ENCODE results near the gene ECHS1.
A peak's percentile ranks its signal among the peaks of the same experiment; 100 is the strongest.

The ECHS1 gene

GRCh38 chr10:133366751-133367150 lies 6.4 kb downstream of the ECHS1 start:
- H3K4me1 ChIP-seq (ENCODE audit: control insufficient read depth in 2 of 2, insufficient read depth in 2 of 2, low read length in 2 of 2): peaks cover 7 to 15% of the 10 kb centered on the region in 2 donors
- H3K27me3 ChIP-seq (ENCODE audit: control insufficient read depth in 2 of 2, insufficient read depth in 2 of 2, low read length in 2 of 2): no peaks in the 10 kb centered on the region
- peaks cover 47 to 64% of the 10 kb centered on the region in 2 donors for H3K36me3 ChIP-seq (ENCODE audit: control insufficient read depth in 2 of 2, insufficient read depth in 2 of 2, low read length in 2 of 2)
- H3K9ac ChIP-seq (ENCODE audit: low read depth in 1 of 2, low read length in 2 of 2): no peak overlapping the region
- H3K27ac ChIP-seq (ENCODE audit: low read depth in 2 of 2, low read length in 2 of 2): no peak overlapping the region
- no peaks in the 10 kb centered on the region for H3K9me3 ChIP-seq (ENCODE audit: control insufficient read depth in 2 of 2, low read length in 2 of 2)
- no peak overlapping the region for H3K4me3 ChIP-seq (ENCODE audit: low read length in 2 of 2)

- Histone ChIP-seq H3K27ac (ENCODE audit: low read depth in 2 of 2, low read length in 2 of 2) (no peak overlapping the region), H3K4me1 (ENCODE audit: control insufficient read depth in 2 of 2, insufficient read depth in 2 of 2, low read length in 2 of 2) (peaks cover 7 to 15% of the 10 kb centered on the region in 2 donors), H3K36me3 (ENCODE audit: control insufficient read depth in 2 of 2, insufficient read depth in 2 of 2, low read length in 2 of 2) (peaks cover 44 to 64% of the 10 kb centered on the region in 2 donors), H3K4me3 (ENCODE audit: low read length in 2 of 2) (no peak overlapping the region), H3K9ac (ENCODE audit: low read depth in 1 of 2, low read length in 2 of 2) (no peak overlapping the region), H3K27me3 (ENCODE audit: control insufficient read depth in 2 of 2, insufficient read depth in 2 of 2, low read length in 2 of 2) (no peaks in the 10 kb centered on the region), H3K9me3 (ENCODE audit: control insufficient read depth in 2 of 2, low read length in 2 of 2) (no peaks in the 10 kb centered on the region)
Observed at GRCh38 chr10:133366130-133366478, 7.0 kb downstream of the ECHS1 start.

DNA sequence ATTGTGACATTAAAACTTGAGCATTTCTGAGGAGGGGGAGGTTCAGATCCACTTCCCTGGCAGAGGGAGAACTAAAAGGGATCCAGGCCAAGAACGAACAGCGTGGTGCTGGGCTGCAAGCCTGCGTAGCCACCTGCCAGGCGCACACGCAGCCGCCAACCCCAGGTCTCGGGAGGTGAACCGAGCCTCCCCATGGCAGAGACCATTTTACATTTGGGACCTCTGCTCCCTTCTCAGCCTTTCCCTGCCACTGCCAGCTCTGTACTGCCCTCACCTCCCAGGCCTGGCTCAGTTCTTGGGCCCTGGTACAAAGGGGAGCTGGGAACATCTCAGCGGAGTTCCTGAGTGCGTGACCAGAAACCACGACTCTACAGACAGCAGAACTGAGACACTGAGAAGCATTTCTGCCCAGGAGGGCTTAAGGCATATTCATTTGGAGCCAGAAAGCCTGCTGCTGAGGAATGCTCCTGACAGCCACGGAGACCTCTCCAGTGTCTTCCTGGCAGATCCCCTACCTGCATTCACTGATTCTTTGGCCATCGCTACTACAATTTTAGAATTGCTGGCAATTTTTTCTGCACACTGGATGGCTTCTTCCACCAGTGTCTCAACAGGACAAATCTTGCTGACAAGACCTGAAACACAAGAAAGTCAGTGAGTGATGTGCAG lies 7.6 kb downstream of the ECHS1 start:
- Histone ChIP-seq H3K9me3 (ENCODE audit: control insufficient read depth in 2 of 2, low read length in 2 of 2) (no peaks in the 10 kb centered on the region), H3K36me3 (ENCODE audit: control insufficient read depth in 2 of 2, insufficient read depth in 2 of 2, low read length in 2 of 2) (peaks cover 44 to 64% of the 10 kb centered on the region in 2 donors), H3K27me3 (ENCODE audit: control insufficient read depth in 2 of 2, insufficient read depth in 2 of 2, low read length in 2 of 2) (no peaks in the 10 kb centered on the region), H3K4me1 (ENCODE audit: control insufficient read depth in 2 of 2, insufficient read depth in 2 of 2, low read length in 2 of 2) (peaks cover 10 to 20% of the 10 kb centered on the region in 2 donors), H3K4me3 (ENCODE audit: low read length in 2 of 2) (no peak overlapping the region), H3K9ac (ENCODE audit: low read depth in 1 of 2, low read length in 2 of 2) (no peak overlapping the region), H3K27ac (ENCODE audit: low read depth in 2 of 2, low read length in 2 of 2) (peak overlapping the region in 1 of 2 donors; percentile 67)

- no peaks in the 10 kb centered on the region for H3K9me3 ChIP-seq (ENCODE audit: control insufficient read depth in 2 of 2, low read length in 2 of 2)
- peak overlapping the region; percentile 4 to 67 for H3K27ac ChIP-seq (ENCODE audit: low read depth in 2 of 2, low read length in 2 of 2)
- H3K4me1 ChIP-seq (ENCODE audit: control insufficient read depth in 2 of 2, insufficient read depth in 2 of 2, low read length in 2 of 2): peaks cover 17 to 27% of the 10 kb centered on the region in 2 donors
- H3K4me3 ChIP-seq (ENCODE audit: low read length in 2 of 2): no peak overlapping the region
- H3K36me3 ChIP-seq (ENCODE audit: control insufficient read depth in 2 of 2, insufficient read depth in 2 of 2, low read length in 2 of 2): peaks cover 38 to 58% of the 10 kb centered on the region in 2 donors
- H3K27me3 ChIP-seq (ENCODE audit: control insufficient read depth in 2 of 2, insufficient read depth in 2 of 2, low read length in 2 of 2): no peaks in the 10 kb centered on the region
- no peak overlapping the region for H3K9ac ChIP-seq (ENCODE audit: low read depth in 1 of 2, low read length in 2 of 2)
Observed at GRCh38 chr10:133364645-133365431, 8.3 kb downstream of the ECHS1 start.

- H3K9ac ChIP-seq (ENCODE audit: low read depth in 1 of 2, low read length in 2 of 2): no peak overlapping the region
- H3K27me3 ChIP-seq (ENCODE audit: control insufficient read depth in 2 of 2, insufficient read depth in 2 of 2, low read length in 2 of 2): no peaks in the 10 kb centered on the region
- H3K36me3 ChIP-seq (ENCODE audit: control insufficient read depth in 2 of 2, insufficient read depth in 2 of 2, low read length in 2 of 2): peaks cover 24 to 41% of the 10 kb centered on the region in 2 donors
- H3K4me1 ChIP-seq (ENCODE audit: control insufficient read depth in 2 of 2, insufficient read depth in 2 of 2, low read length in 2 of 2): peaks cover 19 to 28% of the 10 kb centered on the region in 2 donors
- H3K4me3 ChIP-seq (ENCODE audit: low read length in 2 of 2): no peak overlapping the region
- H3K9me3 ChIP-seq (ENCODE audit: control insufficient read depth in 2 of 2, low read length in 2 of 2): no peaks in the 10 kb centered on the region
- H3K27ac ChIP-seq (ENCODE audit: low read depth in 2 of 2, low read length in 2 of 2): no peak overlapping the region
Observed at GRCh38 chr10:133362846-133363245, 10.3 kb downstream of the ECHS1 start.

DNA sequence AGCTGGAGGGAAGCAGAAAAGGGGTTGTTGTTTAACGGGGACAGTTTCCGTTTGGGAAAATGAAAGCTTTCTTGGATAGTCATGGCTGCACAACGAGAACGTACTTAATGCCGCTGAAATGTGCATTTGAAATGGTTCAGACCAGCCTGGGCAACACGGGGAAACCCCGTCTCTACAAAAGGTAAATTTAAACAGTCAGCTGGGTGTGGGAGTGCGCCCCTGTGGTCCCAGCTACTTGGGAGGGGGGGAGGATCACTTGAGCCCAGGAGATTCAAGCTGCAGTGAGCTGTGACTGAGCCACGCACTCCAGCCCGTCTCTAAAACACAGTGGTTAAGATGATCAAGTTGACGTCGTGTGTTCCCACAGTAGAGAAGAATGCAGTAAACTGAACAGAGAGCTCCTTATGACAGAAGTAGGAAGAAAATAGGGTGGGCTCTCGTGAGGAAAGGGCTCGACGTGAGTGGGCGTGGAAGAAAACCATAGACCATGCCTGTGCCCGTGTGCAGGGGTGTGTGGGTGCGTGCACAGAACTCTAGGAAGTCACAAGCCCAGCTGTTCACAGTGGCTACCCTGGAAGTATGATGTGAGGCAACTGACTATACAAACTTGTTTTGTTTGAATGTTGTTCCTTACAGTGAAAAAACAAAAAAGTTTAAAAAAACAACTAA lies 11.2 kb downstream of the ECHS1 start:
- Histone ChIP-seq H3K36me3 (ENCODE audit: control insufficient read depth in 2 of 2, insufficient read depth in 2 of 2, low read length in 2 of 2) (peaks cover 23 to 40% of the 10 kb centered on the region in 2 donors), H3K9ac (ENCODE audit: low read depth in 1 of 2, low read length in 2 of 2) (no peak overlapping the region)

GRCh38 chr10:133361227-133361626 lies 11.9 kb downstream of the ECHS1 start:
- H3K27me3 ChIP-seq (ENCODE audit: control insufficient read depth in 2 of 2, insufficient read depth in 2 of 2, low read length in 2 of 2): no peaks in the 10 kb centered on the region
- no peak overlapping the region for H3K4me3 ChIP-seq (ENCODE audit: low read length in 2 of 2)
- H3K9me3 ChIP-seq (ENCODE audit: control insufficient read depth in 2 of 2, low read length in 2 of 2): no peaks in the 10 kb centered on the region
- no peak overlapping the region for H3K27ac ChIP-seq (ENCODE audit: low read depth in 2 of 2, low read length in 2 of 2)
- H3K9ac ChIP-seq (ENCODE audit: low read depth in 1 of 2, low read length in 2 of 2): no peak overlapping the region
- H3K4me1 ChIP-seq (ENCODE audit: control insufficient read depth in 2 of 2, insufficient read depth in 2 of 2, low read length in 2 of 2): peaks cover 25 to 39% of the 10 kb centered on the region in 2 donors
- H3K36me3 ChIP-seq (ENCODE audit: control insufficient read depth in 2 of 2, insufficient read depth in 2 of 2, low read length in 2 of 2): peaks cover 20 to 34% of the 10 kb centered on the region in 2 donors

More for the DNA sequence above, 11.2 kb downstream of the ECHS1 start:
- Histone ChIP-seq H3K9me3 (ENCODE audit: control insufficient read depth in 2 of 2, low read length in 2 of 2) (no peaks in the 10 kb centered on the region), H3K27me3 (ENCODE audit: control insufficient read depth in 2 of 2, insufficient read depth in 2 of 2, low read length in 2 of 2) (no peaks in the 10 kb centered on the region), H3K4me1 (ENCODE audit: control insufficient read depth in 2 of 2, insufficient read depth in 2 of 2, low read length in 2 of 2) (peaks cover 19 to 32% of the 10 kb centered on the region in 2 donors), H3K27ac (ENCODE audit: low read depth in 2 of 2, low read length in 2 of 2) (no peak overlapping the region), H3K4me3 (ENCODE audit: low read length in 2 of 2) (no peak overlapping the region)

- H3K27ac ChIP-seq (ENCODE audit: low read depth in 2 of 2, low read length in 2 of 2): peak overlapping the region in 1 of 2 donors; percentile 5
- peaks cover 10 to 23% of the 10 kb centered on the region in 2 donors for H3K36me3 ChIP-seq (ENCODE audit: control insufficient read depth in 2 of 2, insufficient read depth in 2 of 2, low read length in 2 of 2)
- H3K9ac ChIP-seq (ENCODE audit: low read depth in 1 of 2, low read length in 2 of 2): no peak overlapping the region
Observed at GRCh38 chr10:133359972-133360610, 13.1 kb downstream of the ECHS1 start.

DNA sequence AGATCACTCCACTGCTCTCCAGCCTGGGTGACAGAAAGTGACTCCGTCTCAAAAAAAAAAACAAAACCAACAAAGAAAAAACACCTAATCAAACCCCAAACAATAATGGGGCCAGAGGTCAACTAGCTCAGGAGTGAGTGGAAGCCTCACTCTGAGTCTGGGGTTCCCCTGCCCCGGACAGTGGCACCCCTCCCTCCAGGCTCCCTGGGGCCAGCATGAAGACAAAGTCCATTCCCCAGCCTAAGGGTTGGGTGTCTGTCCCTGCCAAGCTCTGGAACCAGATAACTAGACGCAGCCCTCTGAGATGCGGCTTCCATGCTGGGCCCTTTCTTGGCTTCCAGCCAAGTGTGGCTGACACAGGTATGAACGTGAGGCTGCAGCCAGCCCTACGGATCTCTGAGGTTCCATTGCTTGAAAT lies 13.6 kb downstream of the ECHS1 start:
- H3K4me3 ChIP-seq (ENCODE audit: low read length in 2 of 2): no peak overlapping the region
- H3K9me3 ChIP-seq (ENCODE audit: control insufficient read depth in 2 of 2, low read length in 2 of 2): no peaks in the 10 kb centered on the region
- H3K27ac ChIP-seq (ENCODE audit: low read depth in 2 of 2, low read length in 2 of 2): peak overlapping the region; percentile 0 to 5
- H3K36me3 ChIP-seq (ENCODE audit: control insufficient read depth in 2 of 2, insufficient read depth in 2 of 2, low read length in 2 of 2): peaks cover 10 to 18% of the 10 kb centered on the region in 2 donors
- H3K27me3 ChIP-seq (ENCODE audit: control insufficient read depth in 2 of 2, insufficient read depth in 2 of 2, low read length in 2 of 2): no peaks in the 10 kb centered on the region
- H3K4me1 ChIP-seq (ENCODE audit: control insufficient read depth in 2 of 2, insufficient read depth in 2 of 2, low read length in 2 of 2): peaks cover 18 to 27% of the 10 kb centered on the region in 2 donors
- no peak overlapping the region for H3K9ac ChIP-seq (ENCODE audit: low read depth in 1 of 2, low read length in 2 of 2)

More at GRCh38 chr10:133359972-133360610, 13.1 kb downstream of the ECHS1 start:
- Histone ChIP-seq H3K4me3 (ENCODE audit: low read length in 2 of 2) (no peak overlapping the region), H3K9me3 (ENCODE audit: control insufficient read depth in 2 of 2, low read length in 2 of 2) (no peaks in the 10 kb centered on the region), H3K27me3 (ENCODE audit: control insufficient read depth in 2 of 2, insufficient read depth in 2 of 2, low read length in 2 of 2) (no peaks in the 10 kb centered on the region), H3K4me1 (ENCODE audit: control insufficient read depth in 2 of 2, insufficient read depth in 2 of 2, low read length in 2 of 2) (peaks cover 20 to 32% of the 10 kb centered on the region in 2 donors)

Measured in mucosa of rectum (tissue), 2 donors.